ENCODE data around the gene NGF. TPM values are rescaled to one million over a fixed set of nuclear protein-coding genes. Genes with fewer than 3 reads are reported as not detected.

Gene NGF
- total and polyA plus RNA-seq, 9 of the 15 experiments (the other 6 are each of a cell fraction or from before 2014, with no cell fraction given) = not detected

- intact Hi-C loops (cut with micrococcal nuclease) = loop anchor here (5.0 to 10.0 kb wide), 2 partner anchors 190 to 322 kb away; no protein-coding TSS in a partner anchor
- Histone ChIP-seq H3K27me3 (ENCODE audit: control insufficient read depth in 2 of 2, insufficient read depth in 2 of 2, low read length in 2 of 2) (no peaks in the 10 kb centered on the region), H3K4me3 (no peak overlapping the region), H2AFZ (ENCODE audit: low read depth, low read length) (no peak overlapping the region), H3K79me2 (ENCODE audit: control insufficient read depth, insufficient read depth, low read length) (no peaks in the 10 kb centered on the region), H3K27ac (ENCODE audit: extremely low read depth, low read depth, low read length) (no peak overlapping the region), H3K9ac (ENCODE audit: insufficient read depth in 1 of 2, low read depth in 2 of 2, low read length in 2 of 2) (no peak overlapping the region), H3K4me2 (ENCODE audit: insufficient read depth, low read length) (no peak overlapping the region), H3K36me3 (ENCODE audit: control insufficient read depth, insufficient read depth, low read length) (no peaks in the 10 kb centered on the region), H3K9me1 (ENCODE audit: control insufficient read depth, insufficient read depth, low read length) (no peaks in the 10 kb centered on the region), H4K20me1 (replicated peaks; ENCODE audit: control insufficient read depth, insufficient read depth, low read length) (no peaks in the 10 kb centered on the region), H3K4me1 (replicated peaks in 1 of 2; ENCODE audit: control insufficient read depth in 2 of 2, insufficient read depth in 2 of 2, low read length in 2 of 2) (no peaks in the 10 kb centered on the region), H3K9me3 (replicated peaks; ENCODE audit: control insufficient read depth, insufficient read depth, low read depth, low read length) (no peaks in the 10 kb centered on the region)
- CTCF ChIA-PET (ENCODE audit: low intra/inter-chr PET ratio) = no interaction called here
- BruUV-seq (replicated peaks) = no TSS peak
- TF ChIP-seq RAD21 (CRISPR knock-in tag; conservative IDR thresholded peaks at IDR 0.05 in 1 of 2, IDR thresholded peaks at IDR 0.05 in 1 of 2) (peak in 1 of 2 experiments; percentile 39; a peak in 1 of 4 replicates), REST (IDR thresholded peaks at IDR 0.05; ENCODE audit: borderline replicate concordance) (peak; percentile 21; the same call in 1 of the 2 replicates), REST (CRISPR knock-in tag; IDR thresholded peaks at IDR 0.05; ENCODE audit: low read depth) (no peak), KHSRP (IDR thresholded peaks at IDR 0.05) (no peak), CTCF (IDR thresholded peaks at IDR 0.05 in 2 of 3, conservative IDR thresholded peaks at IDR 0.05 in 1 of 3; ENCODE audit: insufficient read depth in 2 of 3, low read depth in 1 of 3, low read length in 3 of 3) (peak; percentile 45 to 58 (median 58); a peak in 5 of 6 replicates), BRF2 (IDR thresholded peaks at IDR 0.05; ENCODE audit: borderline replicate concordance, insufficient read depth, insufficient read length) (no peak)
- ATAC-seq (peak; percentile 59; the same call in 2 of the 3 replicates), DNase-seq (ENCODE audit: extremely low read depth in 1 of 4, low spot score in 3 of 4) (peak; percentile 30 to 58 (median 54)), FAIRE-seq (no peak)
- in situ Hi-C loops (cut with MboI) = no loop called here
- POLR2A ChIA-PET = interaction anchor here (0.6 to 1.4 kb wide), 3 partner anchors 14 to 226 kb away, joined by 3 read pairs; no protein-coding TSS in a partner anchor
Measured at GRCh38 chr1:115275216-115275615, 62.8 kb downstream of the NGF start.
